Activated CD8-positive, alpha-beta T cell treated with anti-CD3 and anti-CD28 coated beads for 36 hours (primary cell): ENCODE data around the gene LILRA5. TPM values are rescaled to one million over a fixed set of nuclear protein-coding genes. Genes with fewer than 3 reads are reported as not detected.

ENCODE experiments used
- ATAC-seq: fragments of 200-7000 bp; cut with Tn5 transposase; one replicate; pipeline ENCODE4 v1.10.0; 2021; ENCODE audit warnings: mild to moderate bottlenecking, moderate library complexity
- CTCF ChIA-PET: fragments of 350-600 bp; sonication (Branson Sonifier 250); formaldehyde crosslinking; loops from one replicate; lab custom pipeline; 2021; ENCODE audit warnings: antibody characterized with exemption; lab: Charles Lee
- POLR2A ChIA-PET: fragments of 350-600 bp; sonication (Branson Sonifier 250); formaldehyde crosslinking; loops from one replicate; lab custom pipeline; 2021; ENCODE audit warnings: antibody characterized with exemption; lab: Charles Lee
- DNase-seq: peaks from one replicate; pipeline ENCODE4 v3.0.0-alpha.2; 2020
- H3K27ac Mint-ChIP-seq: one replicate; pipeline ENCODE4 v1.8.0; 2021; ENCODE audit warnings: mild to moderate bottlenecking, mixed read lengths
- H3K27me3 Mint-ChIP-seq: one replicate; pipeline ENCODE4 v1.8.0; 2021; ENCODE audit warnings: mixed read lengths
- H3K36me3 Mint-ChIP-seq: one replicate; pipeline ENCODE4 v1.8.0; 2021; ENCODE audit warnings: low read depth, mixed read lengths
- H3K4me1 Mint-ChIP-seq: one replicate; pipeline ENCODE4 v1.8.0; 2021; ENCODE audit warnings: low read depth, mixed read lengths
- H3K4me3 Mint-ChIP-seq: one replicate; pipeline ENCODE4 v1.8.0; 2021; ENCODE audit warnings: mild to moderate bottlenecking, moderate library complexity, mixed read lengths
- H3K9me3 Mint-ChIP-seq: one replicate; pipeline ENCODE4 v1.8.0; 2021; ENCODE audit warnings: mixed read lengths
- CTCF ChIP-seq: fragments of 200-600 bp; IDR thresholded peaks from one replicate; pipeline ENCODE4 v1.8.0; 2022; ENCODE audit warnings: antibody characterized with exemption, mild to moderate bottlenecking
- intact Hi-C: fragments of 100-400 bp; cut with micrococcal nuclease; formaldehyde crosslinking; loops from one replicate; pipeline ENCODE4 v1.10.0; 2022
- total RNA-seq, 2 experiments: library from RNA; stranded (reverse); gene quantifications; one replicate each; pipeline ENCODE4 v1.2.3, GENCODE V29; 2021

The LILRA5 gene
- total RNA-seq, 2 experiments from 2014 or later, result not detected

GRCh38 chr19:54309811-54310210 is 3.2 kb downstream of the LILRA5 start:
- intact Hi-C loops, result no loop called here
- ATAC-seq (no peak), DNase-seq (no peak)
- Mint-ChIP-seq H3K27me3 (peaks cover 11% of the 10 kb centered on the region), H3K9me3 (no peaks in the 10 kb centered on the region), H3K4me1 (peaks cover 6% of the 10 kb centered on the region), H3K36me3 (no peaks in the 10 kb centered on the region), H3K4me3 (no peak overlapping the region), H3K27ac (no peak overlapping the region)
- ChIA-PET POLR2A (no interaction called here), CTCF (interaction anchor here (1.4 to 2.3 kb wide), 2 partner anchors 15 to 44 kb away, joined by 3 to 6 read pairs; no protein-coding TSS in a partner anchor)
- no peak for TF ChIP-seq CTCF

DNA sequence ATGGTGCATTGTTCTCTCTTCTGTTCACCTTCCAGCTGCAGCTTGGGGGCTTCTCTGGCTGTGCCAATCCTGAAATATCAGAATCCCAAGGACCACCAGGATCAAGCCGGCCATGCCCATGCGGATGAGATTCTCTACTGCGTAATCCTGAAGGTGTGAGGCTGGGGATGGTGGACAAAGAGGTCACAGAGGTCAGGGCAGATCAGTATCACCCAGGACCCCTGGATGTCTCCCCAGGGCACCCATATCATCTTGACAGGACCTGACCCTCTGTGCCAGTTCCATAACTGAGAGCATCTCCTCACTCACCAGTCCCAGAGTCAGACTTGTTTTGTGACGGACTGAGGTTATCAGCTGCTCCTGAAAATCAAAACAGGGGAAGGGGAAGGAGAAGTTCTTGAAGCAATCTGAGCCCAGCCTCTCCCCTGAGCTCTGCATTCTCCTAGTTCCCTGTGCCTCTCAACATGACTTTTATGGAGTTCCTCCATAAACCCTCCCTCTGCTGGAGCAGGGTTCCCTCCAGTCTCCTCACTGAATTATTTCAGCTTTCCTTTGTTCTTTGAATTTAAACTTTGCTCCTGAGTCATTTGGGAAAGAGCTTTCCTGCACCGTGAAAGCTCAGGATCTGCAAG is 5.5 kb downstream of the LILRA5 start:
- Mint-ChIP-seq H3K27me3 (peaks cover 7% of the 10 kb centered on the region), H3K4me1 (peaks cover 16% of the 10 kb centered on the region), H3K4me3 (no peak overlapping the region), H3K36me3 (no peaks in the 10 kb centered on the region), H3K9me3 (no peaks in the 10 kb centered on the region), H3K27ac (no peak overlapping the region)
- POLR2A ChIA-PET, result no interaction called here
- CTCF ChIA-PET, result interaction anchor here (1.3 kb wide), 1 partner anchor 17 kb away, joined by 3 read pairs; no protein-coding TSS in a partner anchor
- DNase-seq (no peak), ATAC-seq (no peak)
- no peak for TF ChIP-seq CTCF
- intact Hi-C loops, result no loop called here

GRCh38 chr19:54305141-54305540 is 7.8 kb downstream of the LILRA5 start:
- intact Hi-C loops, result no loop called here
- Mint-ChIP-seq H3K4me1 (peaks cover 16% of the 10 kb centered on the region), H3K36me3 (no peaks in the 10 kb centered on the region), H3K27me3 (peaks cover 2% of the 10 kb centered on the region), H3K9me3 (no peaks in the 10 kb centered on the region), H3K27ac (no peak overlapping the region), H3K4me3 (no peak overlapping the region)
- DNase-seq (no peak), ATAC-seq (no peak)
- TF ChIP-seq CTCF, result no peak
- POLR2A ChIA-PET, result no interaction called here
- CTCF ChIA-PET, result interaction anchor here (1.6 kb wide), 1 partner anchor 39 kb away, joined by 4 read pairs; no protein-coding TSS in a partner anchor

GRCh38 chr19:54302257-54302656 is 10.7 kb downstream of the LILRA5 start:
- no peaks in the 10 kb centered on the region for H3K36me3 Mint-ChIP-seq
- no peaks in the 10 kb centered on the region for H3K27me3 Mint-ChIP-seq
- intact Hi-C loops, result no loop called here
- no peak for TF ChIP-seq CTCF
- POLR2A ChIA-PET, result no interaction called here
- H3K4me1 Mint-ChIP-seq, result peaks cover 16% of the 10 kb centered on the region
- H3K27ac Mint-ChIP-seq, result no peak overlapping the region
- no peaks in the 10 kb centered on the region for H3K9me3 Mint-ChIP-seq
- no peak overlapping the region for H3K4me3 Mint-ChIP-seq
- CTCF ChIA-PET, result no interaction called here
- DNase-seq (no peak), ATAC-seq (no peak)

- CTCF ChIA-PET, result no interaction called here
- POLR2A ChIA-PET, result interaction anchor here (0.6 kb wide), 1 partner anchor 40 kb away, joined by 3 read pairs; no protein-coding TSS in a partner anchor
- ATAC-seq (no peak), DNase-seq (no peak)
- no peak overlapping the region for H3K27ac Mint-ChIP-seq
- no peaks in the 10 kb centered on the region for H3K36me3 Mint-ChIP-seq
- H3K4me3 Mint-ChIP-seq, result no peak overlapping the region
- no peak for TF ChIP-seq CTCF
- no peaks in the 10 kb centered on the region for H3K27me3 Mint-ChIP-seq
- intact Hi-C loops, result no loop called here
- H3K4me1 Mint-ChIP-seq, result peaks cover 8% of the 10 kb centered on the region
- H3K9me3 Mint-ChIP-seq, result no peaks in the 10 kb centered on the region
Observed at GRCh38 chr19:54299515-54299914, 13.5 kb downstream of the LILRA5 start.
